Measurements from ENCODE around the gene GALNS.

GRCh38 chr16:88883946-88884345 is 27.2 kb upstream of the GALNS start:
- TF ChIP-seq CTCF (IDR thresholded peaks at IDR 0.05; ENCODE audit: low read depth, low read length, missing input control): no peak
- no peak for TF ChIP-seq TAF1 (conservative IDR thresholded peaks at IDR 0.05)
- TF ChIP-seq RXRA (IDR thresholded peaks at IDR 0.05): no peak
- no peak for TF ChIP-seq ZBTB33 (IDR thresholded peaks at IDR 0.05)
- TF ChIP-seq RAD21 (IDR thresholded peaks at IDR 0.05): no peak
- no peak for TF ChIP-seq REST (IDR thresholded peaks at IDR 0.05)
- TF ChIP-seq JUND (IDR thresholded peaks at IDR 0.05): no peak
- TF ChIP-seq MAX (IDR thresholded peaks at IDR 0.05): no peak
- TF ChIP-seq YY1 (IDR thresholded peaks at IDR 0.05): no peak
- TF ChIP-seq FOXA1 (IDR thresholded peaks at IDR 0.05): no peak
- no peak for TF ChIP-seq EGR1 (IDR thresholded peaks at IDR 0.05; ENCODE audit: low read depth in 2 of 2)
- TF ChIP-seq GABPA (IDR thresholded peaks at IDR 0.05 in 1 of 2, conservative IDR thresholded peaks at IDR 0.05 in 1 of 2): no peak
